CD1c-positive myeloid dendritic cell (primary cell): ENCODE data around the gene CFAP46.

Experiments
- DNase-seq: peaks from one replicate; pipeline ENCODE4 v3.0.0-alpha.2; 2016; ENCODE audit errors: extremely low spot score

CFAP46 gene

DNA sequence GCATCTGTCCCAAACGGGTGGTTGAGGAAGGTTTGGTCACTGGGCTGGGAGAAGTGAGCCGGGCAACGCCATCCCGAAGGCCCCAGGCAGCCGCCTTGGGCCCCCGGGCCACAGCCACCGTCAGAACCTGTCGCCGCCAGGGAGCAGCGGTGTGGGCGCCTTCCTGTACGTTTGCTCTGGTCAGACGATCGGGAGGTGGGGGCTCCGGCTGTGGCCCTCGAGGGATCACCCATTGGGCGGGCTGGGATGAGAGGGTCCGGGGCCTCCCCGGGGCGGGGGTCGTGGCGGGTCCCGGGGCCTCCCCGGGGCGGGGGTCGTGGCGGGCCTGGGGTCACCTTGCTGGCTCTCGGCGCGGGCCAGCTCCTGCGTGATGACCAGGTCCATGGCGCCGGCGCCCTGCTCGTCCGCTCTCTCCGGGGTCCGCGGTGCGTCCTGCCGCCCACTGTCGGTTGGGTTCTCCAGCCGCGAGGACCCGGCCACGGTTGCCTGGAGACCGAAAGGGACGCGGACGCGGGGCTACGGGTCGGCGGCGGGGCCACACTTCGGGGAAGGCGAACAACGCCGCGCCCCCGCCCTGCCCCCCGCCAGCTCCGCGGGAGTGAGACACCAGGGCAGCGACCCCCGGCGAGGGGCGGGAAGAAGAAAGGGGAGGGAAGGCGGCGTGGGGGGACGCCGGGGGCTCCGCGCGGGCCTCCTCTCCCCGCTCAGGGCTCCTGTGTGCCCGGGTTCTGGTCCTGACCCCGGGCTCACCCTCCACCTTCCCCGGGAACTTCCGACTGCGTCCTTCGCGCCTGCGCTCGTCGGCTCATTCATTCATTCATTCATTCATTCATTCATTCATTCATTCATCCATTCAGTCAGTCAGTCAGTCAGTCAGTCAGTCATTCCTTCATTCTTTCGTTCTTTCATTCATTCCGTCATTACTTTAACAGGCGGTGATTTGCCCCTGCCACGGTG lies at the start of gene CFAP46:
TSS of gene CFAP46 (minus strand) at position 470 of the 957 bp plus-strand sequence. CDS start at position 384, 86 bp downstream.
- no peak for DNase-seq

DNA sequence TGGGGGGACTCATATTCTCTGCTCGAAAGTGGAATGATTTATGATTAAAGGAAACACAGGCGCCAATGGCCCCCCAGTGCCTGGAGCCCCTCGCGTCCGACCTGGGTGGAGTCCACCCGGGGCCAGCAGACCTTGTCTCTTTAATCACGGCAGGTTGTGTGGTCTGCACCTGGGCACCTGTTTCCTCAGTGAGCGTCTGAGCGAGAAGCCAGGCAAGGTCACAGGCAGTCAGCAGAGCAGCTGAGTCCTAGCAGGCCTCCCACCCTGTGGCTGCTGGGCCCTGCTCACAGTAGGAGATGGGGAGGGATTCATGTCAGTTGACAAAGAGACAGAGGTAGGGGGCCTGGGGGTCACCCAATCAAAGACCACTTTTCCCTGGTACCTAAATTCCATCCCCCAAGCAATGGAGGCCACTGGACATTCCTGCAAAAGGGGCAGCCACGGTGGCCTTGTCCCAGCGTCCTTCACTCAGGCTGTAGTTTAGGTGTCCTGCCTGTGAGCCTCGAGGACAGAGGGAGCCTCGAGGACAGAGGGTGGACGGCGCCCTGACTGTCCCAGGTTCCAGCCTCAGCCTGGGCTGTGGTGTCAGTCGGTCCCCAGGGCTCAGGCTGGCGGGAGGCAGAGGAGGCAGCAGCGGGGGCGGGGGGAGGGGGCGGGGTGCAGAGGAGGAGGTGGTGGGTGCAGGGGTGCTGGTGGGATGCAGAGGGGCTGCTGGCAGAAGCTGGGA lies 49.5 kb upstream of the CFAP46 start:
- no peak for DNase-seq

DNA sequence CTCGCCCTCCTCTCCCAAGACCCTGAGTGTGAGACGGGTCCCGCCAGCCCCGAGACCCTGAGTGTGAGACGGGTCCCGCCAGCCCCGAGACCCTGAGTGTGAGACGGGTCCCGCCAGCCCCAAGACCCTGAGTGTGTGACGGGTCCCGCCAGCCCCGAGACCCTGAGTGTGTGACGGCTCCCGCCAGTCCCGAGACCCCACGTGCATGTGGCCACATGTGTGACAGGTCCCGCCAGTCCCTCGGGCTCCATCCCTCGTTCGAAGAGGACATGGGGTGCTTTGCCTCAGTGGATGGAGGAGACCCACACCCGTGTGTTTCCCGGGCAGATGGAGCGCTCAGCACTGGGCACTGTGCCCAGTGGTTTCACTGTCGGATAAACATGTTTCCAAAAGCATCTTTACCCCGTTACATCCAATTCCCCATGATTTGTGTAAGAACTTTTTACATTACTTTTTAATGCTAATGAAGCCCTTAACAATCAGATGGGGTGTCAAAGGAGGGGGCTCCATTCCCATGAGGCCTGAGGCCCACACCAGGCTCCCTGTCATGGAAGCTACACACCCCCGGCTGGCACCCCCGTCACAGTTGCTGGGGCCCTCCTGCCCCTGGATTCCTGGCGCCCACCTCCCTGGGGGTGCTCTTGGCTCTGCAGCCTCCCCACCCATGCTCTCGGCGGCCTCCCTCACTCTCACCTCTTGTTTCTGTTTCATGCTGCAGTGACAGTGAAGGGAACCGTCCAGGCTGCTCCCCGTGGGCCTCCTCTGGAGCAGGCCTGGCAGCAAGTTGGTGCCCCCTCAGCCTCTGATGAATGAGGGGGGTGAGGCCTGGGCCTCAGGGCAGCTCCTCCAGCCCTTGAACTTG lies 48.5 kb upstream of the CFAP46 start:
- DNase-seq, result no peak

DNA sequence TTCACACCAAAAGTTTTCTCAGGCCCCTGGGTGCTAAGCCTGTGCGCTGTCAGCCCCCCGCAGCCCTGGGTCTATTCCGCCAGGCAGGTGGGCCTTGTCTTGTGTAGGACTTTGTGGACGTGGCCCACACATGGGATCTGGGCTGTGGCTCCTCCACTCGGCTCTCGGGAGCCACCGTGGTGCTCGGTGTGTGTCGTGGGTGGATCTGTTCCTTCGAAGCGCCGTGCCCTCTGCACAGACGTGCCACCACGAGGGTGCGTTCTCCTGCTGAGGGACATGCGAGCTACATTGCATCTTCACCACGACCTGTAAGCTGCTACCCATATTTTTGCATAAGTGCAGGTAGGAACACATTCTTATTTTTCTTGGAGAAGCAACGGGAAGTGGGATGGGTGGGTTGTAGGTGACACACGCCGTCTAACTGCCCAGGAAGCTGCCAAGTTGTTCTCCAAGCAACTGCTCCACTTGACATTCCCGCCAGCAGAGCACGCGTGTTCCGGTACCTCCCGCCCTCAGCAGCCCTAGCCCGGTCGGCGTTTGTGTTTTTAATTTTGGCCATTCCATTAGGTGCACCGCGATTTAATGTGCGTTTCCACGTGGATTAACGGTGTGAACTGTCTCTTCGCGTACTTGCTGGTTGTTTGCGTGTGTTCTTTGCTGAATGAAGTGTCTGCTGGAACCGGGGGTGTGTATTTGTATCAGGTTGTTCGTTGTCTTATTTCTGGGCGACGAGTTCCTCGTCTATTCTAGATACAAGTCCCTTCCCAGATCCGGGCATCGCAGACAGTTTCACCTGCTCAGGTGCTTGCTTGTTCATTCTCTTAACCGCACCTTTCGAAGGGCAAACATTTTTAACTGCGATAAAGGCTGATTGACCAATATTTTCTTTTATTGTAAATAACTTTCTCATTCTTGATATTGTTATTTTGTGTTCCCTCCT lies 47.4 kb upstream of the CFAP46 start:
- no peak for DNase-seq

DNA sequence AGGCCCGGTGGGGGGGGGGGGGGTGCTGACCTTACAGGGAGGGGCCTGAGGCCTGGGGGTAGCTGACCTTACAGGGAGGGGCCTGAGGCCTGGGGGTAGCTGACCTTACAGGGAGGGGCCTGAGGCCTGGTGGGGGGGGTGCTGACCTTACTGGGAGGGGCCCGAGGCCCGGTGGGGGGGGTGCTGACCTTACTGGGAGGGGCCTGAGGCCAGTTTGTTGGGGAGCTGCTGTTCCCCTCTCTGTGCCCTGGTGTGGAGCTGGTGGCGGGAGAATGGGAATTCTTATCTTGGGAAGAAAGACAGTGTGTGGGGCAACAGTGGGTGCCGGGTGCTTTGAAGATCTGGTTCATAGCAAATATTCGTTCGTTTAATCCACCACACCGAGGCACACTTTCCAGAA lies 46.6 kb upstream of the CFAP46 start:
- no peak for DNase-seq

DNA sequence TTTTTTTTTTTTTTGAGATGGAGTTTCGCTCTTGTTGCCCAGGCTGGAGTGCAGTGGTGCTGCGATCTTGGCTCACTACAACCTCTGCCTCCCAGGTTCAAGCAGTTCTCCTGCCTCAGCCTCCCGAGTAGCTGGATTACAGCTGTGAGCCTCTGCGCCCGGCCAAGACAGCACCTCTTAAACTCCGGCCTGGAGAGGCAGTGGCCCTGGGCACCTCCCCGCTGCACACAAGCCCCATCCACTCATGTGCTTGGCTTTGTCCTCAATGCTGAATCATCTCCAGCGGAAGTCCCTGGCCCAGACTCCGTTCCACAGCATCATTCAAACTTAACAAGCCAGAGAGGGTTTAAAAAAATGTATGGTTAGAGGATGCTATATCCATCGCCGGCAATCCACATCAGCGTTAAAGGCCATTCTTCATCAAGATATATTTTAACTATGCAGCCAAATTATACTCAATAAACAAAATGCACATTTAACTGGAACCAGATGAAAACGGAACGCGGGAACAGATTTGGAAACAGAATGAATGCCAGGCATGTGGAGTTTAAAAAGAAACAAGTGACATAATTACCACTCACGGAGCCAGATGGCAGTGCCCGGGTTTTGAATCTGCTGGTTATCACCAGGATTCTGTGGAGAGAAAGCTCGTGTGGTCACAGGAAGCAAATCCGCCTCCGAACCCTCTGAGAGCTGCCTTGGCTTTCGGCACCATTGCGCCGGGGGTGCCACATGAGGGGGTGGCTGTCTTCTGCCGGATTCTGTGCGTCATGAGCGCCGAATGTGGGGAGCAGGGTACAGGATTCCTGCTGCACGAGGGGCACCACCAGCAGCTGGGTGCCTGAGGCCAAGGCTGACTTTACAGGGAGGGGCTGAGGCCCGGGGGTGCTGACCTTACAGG lies 45.6 kb upstream of the CFAP46 start:
- DNase-seq, result no peak

DNA sequence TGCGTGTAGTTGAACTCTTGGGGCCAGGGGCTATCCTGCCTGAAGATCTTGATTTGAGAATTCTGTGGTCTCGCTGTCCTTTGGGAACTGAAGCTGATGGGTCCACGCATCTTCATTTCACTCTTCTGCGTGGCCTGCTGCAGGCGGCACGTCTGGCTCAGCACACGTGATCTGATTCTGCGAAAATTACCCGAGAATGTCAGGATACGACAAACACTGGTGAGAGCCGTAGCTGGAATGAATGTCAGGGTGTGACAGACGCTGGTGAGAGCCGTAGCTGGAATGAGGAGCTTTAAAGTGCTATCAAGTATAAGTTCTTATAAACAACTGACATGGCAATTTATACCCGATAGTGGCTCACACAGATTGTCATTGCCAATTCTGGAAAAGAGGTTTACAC lies 44.6 kb upstream of the CFAP46 start:
- no peak for DNase-seq

DNA sequence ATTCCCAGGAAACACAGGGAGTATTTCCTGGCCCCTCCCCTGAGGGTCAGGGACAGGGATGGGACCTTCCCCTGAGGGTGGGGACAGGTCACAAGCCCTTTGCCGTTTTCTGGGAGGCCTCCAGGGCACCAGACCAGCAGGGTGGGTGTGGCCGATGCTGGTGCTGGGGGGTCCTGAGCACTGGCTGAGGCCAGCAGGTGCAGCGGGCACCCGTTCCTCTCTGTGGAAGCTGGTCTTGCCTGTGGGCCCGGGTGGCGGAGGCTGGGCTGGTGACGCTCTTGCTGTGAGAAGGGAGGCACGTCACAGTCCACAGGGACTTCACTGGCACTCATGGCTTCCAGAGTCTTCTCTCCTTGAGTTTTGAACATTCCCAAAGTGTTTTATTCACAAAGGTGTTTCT lies 44.2 kb upstream of the CFAP46 start:
- no peak for DNase-seq

DNA sequence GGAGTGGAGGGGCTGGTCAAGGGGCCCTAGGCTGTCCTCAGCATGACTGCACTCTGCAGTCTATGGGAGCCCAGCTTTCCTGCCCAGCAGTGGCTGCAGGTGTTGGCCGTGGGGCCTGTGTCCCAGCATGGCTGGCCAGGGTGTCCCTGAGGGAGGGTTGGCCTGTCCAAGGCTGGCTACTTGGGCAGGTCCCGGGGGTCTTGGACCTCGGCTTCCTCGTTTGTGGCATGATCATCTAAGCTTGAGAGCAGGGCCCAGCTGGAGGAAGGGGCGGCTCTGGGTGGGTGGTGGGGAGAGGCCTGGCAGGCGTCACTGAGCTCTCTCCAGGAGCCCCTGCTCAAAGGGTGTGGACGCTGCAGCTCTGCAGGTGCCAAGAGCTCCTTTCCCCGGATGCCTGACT lies 43.7 kb upstream of the CFAP46 start:
- DNase-seq, result no peak

DNA sequence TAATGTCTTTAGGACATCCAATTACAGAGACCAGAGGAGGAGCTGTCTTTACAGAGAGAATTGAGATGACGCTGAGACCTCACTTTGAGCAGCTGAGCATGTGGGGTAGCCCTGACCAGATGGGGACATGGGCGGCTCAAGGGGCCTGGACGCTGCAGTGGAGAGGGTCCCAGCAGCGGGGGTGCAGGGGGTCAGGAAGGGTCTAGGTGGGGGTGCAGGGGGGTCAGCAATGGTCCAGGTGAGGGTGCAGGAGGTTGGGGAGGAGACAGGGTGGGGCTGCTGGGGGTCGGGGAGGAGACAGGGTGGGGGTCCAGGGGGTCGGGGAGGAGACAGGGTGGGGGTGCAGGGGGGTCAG lies 43.2 kb upstream of the CFAP46 start:
- DNase-seq, result no peak

DNA sequence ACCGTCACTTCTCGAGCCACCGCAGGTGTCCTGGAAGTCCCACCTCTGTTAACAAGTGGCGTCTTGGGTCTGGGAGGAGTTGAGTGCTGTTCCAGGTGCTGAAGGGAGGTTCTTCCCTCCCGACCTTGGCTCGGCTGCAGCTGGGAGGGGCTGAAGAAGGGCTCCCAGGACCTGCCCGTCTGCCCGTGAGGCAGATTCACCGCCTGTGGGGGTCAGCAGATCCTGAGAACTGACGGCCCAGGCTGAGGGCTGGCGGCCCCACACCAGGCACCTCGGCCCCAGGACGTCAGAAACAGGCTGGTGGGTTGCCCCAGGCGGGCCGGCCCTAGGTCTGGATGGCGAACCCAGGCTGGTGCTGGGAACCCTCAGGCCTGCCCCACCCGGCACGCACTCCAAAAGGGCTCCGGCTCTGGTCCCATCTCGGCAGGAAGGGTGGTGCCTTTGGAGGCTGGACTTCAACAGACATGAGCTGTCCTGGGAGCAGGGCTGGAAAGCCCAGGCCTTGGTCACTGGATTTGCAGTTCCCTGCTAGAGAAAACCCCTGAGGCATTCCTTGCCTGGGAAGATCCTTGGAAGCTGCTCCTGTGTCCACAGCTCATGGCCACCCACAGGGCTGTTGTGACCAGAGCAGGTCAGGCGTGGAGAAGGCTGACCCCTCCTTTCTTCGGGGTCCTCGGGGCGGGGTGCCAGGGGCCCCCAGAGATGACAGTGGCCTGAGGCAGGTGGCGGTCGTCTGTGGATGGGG lies 42.6 kb upstream of the CFAP46 start:
- no peak for DNase-seq

DNA sequence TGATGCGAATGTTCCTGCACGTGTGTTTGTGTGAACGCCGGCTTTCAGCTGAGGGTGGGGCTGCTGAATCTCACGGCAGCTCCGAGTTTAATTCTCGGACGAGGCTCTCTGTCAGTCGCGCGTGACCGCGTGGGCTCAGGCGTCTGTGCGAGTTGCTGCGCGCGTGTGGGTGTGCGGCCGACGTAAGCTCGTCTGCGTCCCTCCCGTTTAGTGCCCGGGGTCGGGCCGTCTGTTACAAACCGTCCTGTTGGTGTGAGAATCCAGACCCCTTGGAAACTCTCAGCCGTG lies 41.6 kb upstream of the CFAP46 start:
- no peak for DNase-seq

DNA sequence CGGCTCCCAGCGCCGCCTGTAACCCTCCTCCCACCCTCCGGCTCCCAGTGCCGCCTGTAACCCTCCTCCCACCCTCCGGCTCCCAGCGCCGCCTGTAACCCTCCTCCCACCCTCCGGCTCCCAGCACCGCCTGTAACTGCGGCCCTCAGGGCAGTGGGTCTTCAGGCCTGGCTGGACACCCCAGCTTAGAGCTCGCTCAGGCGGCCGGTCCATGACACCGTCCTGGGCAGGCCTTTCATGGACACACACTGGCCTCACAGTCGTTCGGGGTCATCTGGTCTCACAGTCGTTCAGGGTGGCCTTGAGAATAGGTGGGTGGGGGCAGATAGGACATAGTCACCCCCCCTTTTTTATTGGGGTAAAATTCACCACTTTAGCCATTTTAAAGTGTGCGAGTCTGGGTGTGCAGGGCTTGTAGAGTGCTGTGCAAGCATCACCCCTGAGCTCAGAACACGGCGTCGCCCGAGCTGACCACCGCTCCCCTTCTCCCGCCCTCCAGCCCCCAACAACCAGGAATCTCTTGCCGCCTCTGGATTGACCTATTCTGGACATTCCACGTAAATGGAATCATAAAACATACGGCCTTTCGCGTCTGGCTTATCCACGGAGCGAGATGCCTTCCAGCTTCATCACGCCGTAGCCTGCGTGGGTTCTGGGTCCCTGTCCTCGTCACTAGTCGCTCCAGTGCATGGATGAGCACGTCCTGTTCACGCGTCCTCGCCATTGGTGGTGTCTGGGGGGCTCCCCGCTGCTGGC lies 41.1 kb upstream of the CFAP46 start:
- DNase-seq, result no peak

DNA sequence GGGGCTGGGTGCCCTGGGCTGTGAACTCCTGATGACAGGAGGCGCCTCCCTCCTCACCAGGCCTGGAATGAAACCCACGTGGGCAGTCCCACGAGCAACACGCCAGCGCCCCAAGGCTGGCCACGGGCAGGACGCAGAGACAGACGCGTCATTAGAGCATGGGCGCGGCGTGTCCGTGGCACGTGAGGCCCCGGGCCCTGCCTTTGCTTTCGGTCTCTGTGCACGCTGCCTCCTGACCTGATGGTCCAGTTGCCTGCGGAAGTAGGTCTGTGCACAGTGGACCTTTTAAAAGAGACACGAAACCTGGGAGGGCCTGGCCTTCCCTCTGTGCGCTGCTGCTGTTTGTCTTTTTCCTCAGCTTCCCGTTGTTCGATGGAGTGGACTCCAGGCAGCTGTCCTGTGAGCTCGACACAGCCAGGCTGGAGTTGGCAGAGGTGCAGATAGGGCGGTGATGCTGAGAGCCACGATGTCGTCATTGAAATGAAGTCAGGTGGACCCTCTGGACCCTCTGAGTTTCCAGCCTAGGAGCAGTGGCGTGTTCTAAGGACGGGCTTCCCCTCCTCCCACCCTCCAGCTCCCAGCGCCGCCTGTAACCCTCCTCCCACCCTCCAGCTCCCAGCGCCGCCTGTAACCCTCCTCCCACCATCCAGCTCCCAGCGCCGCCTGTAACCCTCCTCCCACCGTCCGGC lies 40.1 kb upstream of the CFAP46 start:
- DNase-seq, result no peak

DNA sequence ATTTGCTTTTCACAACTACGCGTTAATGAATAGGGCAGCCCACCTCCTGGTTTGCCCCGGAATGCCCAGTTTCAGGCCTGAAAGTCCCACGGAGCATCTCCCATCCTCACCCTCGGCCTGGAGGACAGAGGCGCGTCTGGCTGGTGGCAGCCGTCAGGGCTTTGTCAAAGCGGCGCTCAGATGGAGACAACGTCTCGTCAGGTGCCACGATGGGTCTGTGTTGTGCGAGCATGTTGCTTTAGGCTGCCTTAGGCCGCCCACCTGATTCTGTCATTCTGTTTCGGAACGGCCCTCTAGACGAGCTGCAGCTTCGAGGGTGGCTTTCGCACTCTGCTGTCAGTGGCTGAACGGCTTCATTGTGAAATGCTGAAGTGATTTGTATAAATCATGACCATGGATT lies 39.4 kb upstream of the CFAP46 start:
- DNase-seq, result no peak

DNA sequence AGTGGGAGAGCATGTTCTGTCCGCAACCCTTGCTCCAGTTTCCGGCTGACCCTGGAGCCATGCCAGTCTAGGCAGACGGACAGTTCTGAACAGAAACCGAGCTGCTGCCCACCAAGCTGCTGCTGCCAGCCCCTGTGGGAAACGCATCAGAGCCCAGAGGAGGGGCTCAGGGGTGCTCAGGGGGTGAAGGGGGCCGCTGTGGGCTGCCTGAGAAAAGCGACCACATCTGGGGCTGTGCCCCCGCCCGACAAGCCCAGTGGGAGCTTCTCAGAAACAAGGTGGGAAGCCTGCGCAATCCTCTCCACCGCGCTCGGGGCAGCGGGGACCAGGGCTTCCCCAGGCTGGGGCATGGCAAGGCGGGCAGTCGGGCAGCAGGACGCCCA lies 38.8 kb upstream of the CFAP46 start:
- DNase-seq, result no peak

DNA sequence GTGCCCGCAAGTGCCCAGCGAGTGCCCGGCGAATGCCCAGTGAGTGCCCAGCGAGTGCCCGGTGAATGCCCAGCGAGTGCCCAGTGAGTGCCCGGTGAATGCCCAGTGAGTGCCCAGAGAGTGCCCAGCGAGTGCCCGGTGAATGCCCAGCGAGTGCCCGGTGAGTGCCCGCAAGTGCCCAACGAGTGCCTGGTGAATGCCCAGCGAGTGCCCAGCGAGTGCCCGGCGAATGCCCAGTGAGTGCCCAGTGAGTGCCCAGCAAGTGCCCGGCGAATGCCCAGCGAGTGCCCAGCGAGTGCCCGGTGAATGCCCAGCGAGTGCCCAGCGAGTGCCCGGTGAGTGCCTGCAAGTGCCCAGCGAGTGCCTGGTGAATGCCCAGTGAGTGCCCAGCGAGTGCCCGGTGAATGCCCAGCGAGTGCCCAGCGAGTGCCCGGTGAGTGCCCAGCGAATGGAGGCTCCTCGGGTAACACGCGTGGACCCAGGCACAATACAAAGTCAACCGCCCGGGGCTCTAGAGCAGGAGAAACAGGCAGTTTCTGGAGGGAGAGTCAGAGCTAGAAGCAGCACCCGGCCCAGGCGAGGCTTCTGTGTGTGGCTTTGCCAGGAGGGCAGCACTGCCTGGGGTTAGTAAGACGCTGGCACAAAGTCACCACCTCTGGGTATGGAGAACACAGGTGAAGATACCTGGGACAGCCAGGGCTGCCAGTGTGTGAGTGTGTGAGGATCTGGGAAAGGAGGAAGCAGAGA lies 38.2 kb upstream of the CFAP46 start:
- DNase-seq, result no peak
